Muscle layer of colon (tissue), 2 donors: Measurements from ENCODE around the gene PRF1.
"Not testable (repeated sequence)": the region's sequence is repeated elsewhere in the genome, so short reads cannot be mapped to it uniquely, and the experiment has no call there.

Experiments used
- H3K27ac ChIP-seq: one replicate; pipeline ENCODE4 v1.7.0; 2013; ENCODE audit warnings: low read depth, mild to moderate bottlenecking, low read length, moderate library complexity
- H3K27me3 ChIP-seq, 2 donors: one replicate each; pipeline ENCODE4 v1.7.0; 2013; ENCODE audit warnings: low read length in 2 of 2, mild to moderate bottlenecking in 2 of 2; ENCODE audit not compliant: insufficient read depth in 2 of 2, control insufficient read depth in 1 of 2
- H3K36me3 ChIP-seq: one replicate; pipeline ENCODE4 v1.7.0; 2013; ENCODE audit warnings: mild to moderate bottlenecking, low read length; ENCODE audit not compliant: insufficient read depth
- H3K4me1 ChIP-seq: one replicate; pipeline ENCODE4 v1.7.0; 2013; ENCODE audit warnings: mild to moderate bottlenecking, low read length; ENCODE audit not compliant: insufficient read depth
- H3K4me3 ChIP-seq, 2 donors: one replicate each; pipeline ENCODE4 v1.7.0; 2013; ENCODE audit warnings: low read length in 2 of 2, low read depth in 1 of 2, mild to moderate bottlenecking in 1 of 2, moderate library complexity in 1 of 2
- H3K9ac ChIP-seq: one replicate; pipeline ENCODE4 v1.7.0; 2013; ENCODE audit warnings: low read length
- H3K9me3 ChIP-seq: one replicate; pipeline ENCODE4 v1.7.0; 2013; ENCODE audit warnings: mild to moderate bottlenecking, low read length
- donor health status: abdominal sarcoma.
- donor health status: Adenocarcinoma of cecum.

PRF1 gene

DNA sequence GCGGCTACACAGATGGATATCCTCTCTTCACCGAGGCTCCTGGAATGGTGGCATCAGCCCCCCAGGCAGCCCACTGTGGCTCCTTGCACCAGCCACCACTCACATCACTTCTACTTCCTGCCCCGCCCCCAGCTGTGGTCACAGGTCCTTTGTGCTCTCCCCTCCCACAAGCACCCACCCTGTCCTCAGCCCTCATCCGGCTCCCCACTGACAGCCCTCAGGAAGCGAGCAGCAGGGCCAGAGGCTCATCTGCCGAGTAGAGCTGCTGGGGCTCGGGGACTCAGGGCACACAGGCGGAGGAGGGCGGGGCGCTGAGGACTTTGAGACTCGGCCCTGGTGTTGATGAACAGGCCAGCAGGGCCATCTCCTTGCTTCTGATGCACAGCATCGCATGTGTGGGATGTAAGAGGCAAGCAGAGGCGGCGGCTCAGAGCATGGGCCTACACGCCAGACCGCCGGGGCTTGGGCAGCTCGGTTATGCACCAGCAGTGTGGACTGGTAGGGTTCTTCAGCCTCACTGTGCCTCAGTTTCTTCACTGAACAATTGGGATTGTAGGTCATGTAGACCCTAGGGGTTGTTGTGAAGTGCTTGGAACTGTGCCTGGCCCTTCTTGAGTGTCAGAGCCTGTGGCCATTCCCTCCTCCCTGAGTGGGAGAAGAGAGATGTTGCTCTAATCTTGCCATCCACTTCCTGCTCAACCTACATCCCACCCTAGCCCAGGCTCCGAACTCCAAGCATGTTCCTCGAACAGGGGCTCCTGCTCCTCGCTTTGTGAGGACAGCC lies at the start of gene PRF1:
PRF1 (minus strand) TSS at position 77 of the 784 bp plus-strand sequence. CDS start 1,839 bp downstream, outside the sequence.
- Histone ChIP-seq H3K4me1 (no peaks in the 10 kb centered on the region), H3K27me3 (no peaks in the 10 kb centered on the region), H3K27ac (no peak within 1 kb of the TSS), H3K36me3 (no peaks in the 10 kb centered on the region), H3K9me3 (no peaks in the 10 kb centered on the region), H3K4me3 (no peak within 1 kb of the TSS), H3K9ac (no peak within 1 kb of the TSS)

- H3K4me1 ChIP-seq: no peaks in the 10 kb centered on the region
- no peak overlapping the region for H3K9ac ChIP-seq
- H3K27me3 ChIP-seq: no peaks in the 10 kb centered on the region
- no peaks in the 10 kb centered on the region for H3K9me3 ChIP-seq
- H3K36me3 ChIP-seq: no peaks in the 10 kb centered on the region
- H3K4me3 ChIP-seq: no peak overlapping the region
- no peak overlapping the region for H3K27ac ChIP-seq
Observed at GRCh38 chr10:70651661-70652060, 49.1 kb upstream of the PRF1 start.

DNA sequence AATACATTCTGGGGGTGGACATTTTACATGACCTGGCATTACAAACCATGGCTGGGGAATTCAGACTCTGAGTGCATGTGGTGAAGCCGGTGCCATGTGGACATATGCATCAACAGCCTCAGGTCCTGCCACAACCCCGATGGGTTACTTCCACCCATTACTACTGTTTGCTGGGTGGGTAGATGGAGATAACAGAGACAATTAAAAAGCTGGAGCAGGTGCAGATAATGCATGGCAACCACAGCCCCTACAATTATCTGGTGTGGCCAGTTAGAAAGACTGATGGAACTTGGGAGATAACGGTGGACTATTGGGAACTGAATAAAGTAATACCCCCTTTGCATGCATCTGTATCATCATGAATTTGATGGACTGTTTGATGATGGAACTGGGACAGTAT lies 48.2 kb upstream of the PRF1 start:
- Histone ChIP-seq H3K4me3 (no peak overlapping the region), H3K9me3 (no peaks in the 10 kb centered on the region), H3K27me3 (no peaks in the 10 kb centered on the region), H3K4me1 (no peaks in the 10 kb centered on the region), H3K36me3 (no peaks in the 10 kb centered on the region), H3K27ac (no peak overlapping the region), H3K9ac (no peak overlapping the region)

DNA sequence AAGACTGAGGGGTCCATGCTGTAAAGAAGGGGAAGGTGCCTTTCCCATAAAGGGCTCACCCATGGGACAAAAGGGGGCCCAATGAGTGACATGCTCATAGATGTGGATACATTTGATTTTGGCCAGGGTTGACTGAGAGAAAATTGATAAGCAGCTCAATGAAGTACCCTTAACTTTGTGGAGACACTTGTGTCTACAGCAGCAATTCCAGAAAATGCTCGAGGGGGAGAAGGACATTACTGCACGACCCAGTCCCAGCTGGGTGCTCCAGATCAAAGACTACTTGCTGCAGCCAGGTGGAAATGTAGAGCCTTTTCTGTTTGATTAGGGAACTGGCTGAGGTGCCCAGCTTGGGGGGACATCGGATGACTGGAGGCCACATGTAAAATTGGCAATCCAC lies 47.6 kb upstream of the PRF1 start:
- Histone ChIP-seq H3K9me3 (no peaks in the 10 kb centered on the region), H3K27ac (no peak overlapping the region), H3K36me3 (no peaks in the 10 kb centered on the region), H3K9ac (no peak overlapping the region), H3K4me1 (no peaks in the 10 kb centered on the region), H3K27me3 (no peaks in the 10 kb centered on the region), H3K4me3 (no peak overlapping the region)

- H3K27me3 ChIP-seq: no peaks in the 10 kb centered on the region
- H3K36me3 ChIP-seq: no peaks in the 10 kb centered on the region
- no peak overlapping the region for H3K4me3 ChIP-seq
- no peak overlapping the region for H3K27ac ChIP-seq
- no peak overlapping the region for H3K9ac ChIP-seq
- H3K9me3 ChIP-seq: no peaks in the 10 kb centered on the region
- H3K4me1 ChIP-seq: no peaks in the 10 kb centered on the region
Observed at GRCh38 chr10:70649526-70649925, 47.0 kb upstream of the PRF1 start.

DNA sequence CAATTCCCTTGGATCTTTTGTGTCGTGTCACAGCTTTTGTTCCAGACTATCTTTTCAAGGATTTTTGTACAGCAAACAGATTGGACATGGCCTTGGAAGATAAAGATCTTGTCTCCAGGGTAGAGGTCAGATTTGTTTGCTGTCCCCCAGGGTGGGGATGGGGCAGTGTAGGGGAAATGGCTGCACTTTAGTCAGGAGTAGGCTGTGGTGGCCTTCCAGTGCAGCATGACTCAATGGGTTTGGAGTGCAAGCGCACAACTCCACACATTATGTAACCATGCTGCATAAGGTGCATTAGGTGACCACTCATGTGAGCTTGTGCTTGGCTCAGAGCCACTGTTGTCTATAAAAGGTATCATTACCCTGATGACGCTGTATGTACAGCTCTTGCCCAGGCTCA lies 45.9 kb upstream of the PRF1 start:
- no peak overlapping the region for H3K4me3 ChIP-seq
- no peak overlapping the region for H3K27ac ChIP-seq

DNA sequence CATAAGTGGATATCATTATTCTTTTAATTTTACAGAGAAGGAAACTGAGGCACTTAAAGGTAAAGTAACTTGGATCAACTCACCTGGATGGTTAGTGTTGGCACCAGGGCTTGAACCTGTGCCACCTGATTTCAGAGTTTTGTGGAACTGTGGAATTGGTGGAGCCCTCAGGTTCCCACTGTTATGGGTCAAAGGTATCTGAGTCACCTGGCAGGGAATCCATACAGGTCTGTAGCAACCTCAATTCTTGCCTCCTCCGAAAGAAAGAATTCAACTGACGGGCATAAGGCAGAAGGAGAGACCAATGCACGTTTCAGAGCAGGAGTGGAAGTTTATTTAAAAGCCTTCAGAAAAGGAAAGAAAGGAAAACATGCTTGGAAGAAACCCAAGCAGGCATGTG lies 44.5 kb upstream of the PRF1 start:
- Histone ChIP-seq H3K4me1 (no peaks in the 10 kb centered on the region), H3K9ac (no peak overlapping the region), H3K4me3 (no peak overlapping the region), H3K36me3 (no peaks in the 10 kb centered on the region), H3K27me3 (no peaks in the 10 kb centered on the region), H3K27ac (no peak overlapping the region), H3K9me3 (no peaks in the 10 kb centered on the region)

More for the DNA sequence above, 45.9 kb upstream of the PRF1 start:
- Histone ChIP-seq H3K9me3 (no peaks in the 10 kb centered on the region), H3K9ac (no peak overlapping the region), H3K27me3 (no peaks in the 10 kb centered on the region), H3K4me1 (no peaks in the 10 kb centered on the region), H3K36me3 (no peaks in the 10 kb centered on the region)

DNA sequence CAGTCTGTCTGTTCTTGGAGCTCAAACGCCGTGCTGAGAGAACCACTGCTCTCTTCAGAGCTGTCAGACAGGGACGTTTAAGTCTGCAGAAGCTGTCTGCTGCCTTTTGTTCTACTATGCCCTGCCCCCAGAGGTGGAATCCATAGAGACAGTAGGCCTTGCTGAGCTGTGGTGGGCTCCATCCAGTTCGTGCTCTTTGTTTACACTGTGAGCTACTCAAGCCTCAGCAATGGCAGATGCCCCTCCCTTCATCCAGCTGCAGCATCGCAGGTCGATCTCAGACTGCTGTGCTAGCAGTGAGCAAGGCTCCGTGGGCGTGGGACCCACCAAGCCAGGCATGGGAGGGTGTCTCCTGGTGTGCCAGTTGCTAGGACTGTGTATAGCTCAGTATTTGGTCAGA lies 42.4 kb upstream of the PRF1 start:
- H3K27me3 ChIP-seq, H3K9me3 ChIP-seq, H3K27ac ChIP-seq, H3K9ac ChIP-seq, H3K4me1 ChIP-seq, H3K36me3 ChIP-seq, H3K4me3 ChIP-seq: not testable (repeated sequence)

GRCh38 chr10:70643272-70643671 lies 40.7 kb upstream of the PRF1 start:
- H3K27ac ChIP-seq, H3K9me3 ChIP-seq: not testable (repeated sequence)

GRCh38 chr10:70639640-70640383 lies 37.3 kb upstream of the PRF1 start:
- H3K9me3 ChIP-seq, H3K4me3 ChIP-seq, H3K27me3 ChIP-seq, H3K27ac ChIP-seq, H3K9ac ChIP-seq, H3K36me3 ChIP-seq, H3K4me1 ChIP-seq: not testable (repeated sequence)

More at GRCh38 chr10:70643272-70643671, 40.7 kb upstream of the PRF1 start:
- not testable (repeated sequence) for H3K4me3 ChIP-seq, H3K27me3 ChIP-seq, H3K4me1 ChIP-seq, H3K9ac ChIP-seq, H3K36me3 ChIP-seq

GRCh38 chr10:70634515-70634914 lies 32.0 kb upstream of the PRF1 start:
- H3K36me3 ChIP-seq, H3K4me1 ChIP-seq, H3K9ac ChIP-seq, H3K4me3 ChIP-seq, H3K27ac ChIP-seq, H3K9me3 ChIP-seq, H3K27me3 ChIP-seq: not testable (repeated sequence)

GRCh38 chr10:70634011-70634410 lies 31.5 kb upstream of the PRF1 start:
- Histone ChIP-seq H3K36me3 (no peaks in the 10 kb centered on the region), H3K27ac (no peak overlapping the region), H3K4me1 (no peaks in the 10 kb centered on the region), H3K4me3 (no peak overlapping the region), H3K9me3 (no peaks in the 10 kb centered on the region), H3K9ac (no peak overlapping the region), H3K27me3 (no peaks in the 10 kb centered on the region)
